SK-N-SH (cell line): ENCODE data around the gene ADGRL3. TPM values are rescaled to one million over a fixed set of nuclear protein-coding genes. Genes with fewer than 3 reads are reported as not detected.
"Not testable (repeated sequence)": the region's sequence is repeated elsewhere in the genome, so short reads cannot be mapped to it uniquely, and the experiment has no call there.

Source experiments
- CTCF ChIA-PET: fragments of 300-600, 350-600 bp; formaldehyde crosslinking; extraction: SDS; loops from one replicate; lab custom pipeline; 2021; lab: Yijun Ruan, JAX
- POLR2A ChIA-PET: fragments of 350-600 bp; sonication (Branson Sonifier 250); formaldehyde crosslinking; extraction: SDS; loops from one replicate; lab custom pipeline; 2020; ENCODE audit warnings: antibody characterized with exemption, inconsistent platforms; lab: Yijun Ruan, JAX
- DNase-seq: peaks from one replicate; pipeline ENCODE4 v3.0.0; 2012
- H2AFZ ChIP-seq: fragments of 200-600 bp; sonication (generic); 2 replicates; pipeline ENCODE4 v1.8.1; 2016; ENCODE audit warnings: antibody characterized with exemption, mild to moderate bottlenecking, low read depth
- H3F3A ChIP-seq: fragments of 200-600 bp; sonication (generic); replicated peaks from 2 replicates; pipeline ENCODE3; 2016; ENCODE audit warnings: antibody characterized with exemption, mild to moderate bottlenecking; ENCODE audit not compliant: insufficient read depth
- H3K27ac ChIP-seq, 2 experiments: fragments of 200-500 bp in 1 of 2; fragments of 200-600 bp in 1 of 2; sonication (Bioruptor generic) in 1 of 2; sonication (generic), shearing (Covaris generic) in 1 of 2; 2 replicates each; pipeline versions ENCODE4 v1.5.1 to v1.6.1; 2014 to 2016; ENCODE audit warnings: low read depth in 2 of 2, inconsistent platforms in 1 of 2, low read length in 1 of 2, mild to moderate bottlenecking in 1 of 2, mixed read lengths in 1 of 2
- H3K27me3 ChIP-seq: fragments of 200-600 bp; sonication (generic), shearing (Covaris generic); 2 replicates; pipeline ENCODE4 v1.6.1; 2016; ENCODE audit warnings: mixed run types; ENCODE audit not compliant: insufficient read depth
- H3K36me3 ChIP-seq, 2 experiments: fragments of 200-500 bp in 1 of 2; fragments of 200-600 bp in 1 of 2; sonication (Bioruptor generic) in 1 of 2; sonication (generic) in 1 of 2; replicated peaks in 1 of 2; 2 replicates each; pipeline versions ENCODE3 to v1.5.1; 2014 to 2016; ENCODE audit warnings: low read length in 1 of 2, mild to moderate bottlenecking in 1 of 2; ENCODE audit not compliant: insufficient read depth in 2 of 2, control insufficient read depth in 1 of 2
- H3K4me1 ChIP-seq, 2 experiments: fragments of 200-500 bp in 1 of 2; fragments of 200-600 bp in 1 of 2; sonication (Bioruptor generic) in 1 of 2; sonication (generic), shearing (Covaris generic) in 1 of 2; 2 replicates each; pipeline versions ENCODE4 v1.5.1 to v1.6.1; 2014 to 2016; ENCODE audit warnings: low read depth in 1 of 2, low read length in 1 of 2, mixed run types in 1 of 2; ENCODE audit not compliant: insufficient read depth in 2 of 2, control insufficient read depth in 1 of 2
- H3K4me2 ChIP-seq: fragments of 200-600 bp; sonication (generic), shearing (Covaris generic); 2 replicates; pipeline ENCODE4 v1.6.1; 2017; ENCODE audit warnings: mixed run types
- H3K4me3 ChIP-seq, 2 experiments: fragments of 200-500 bp in 1 of 2; fragments of 200-600 bp in 1 of 2; sonication (Bioruptor generic) in 1 of 2; sonication (generic), shearing (Covaris generic) in 1 of 2; 2 replicates each; pipeline versions ENCODE4 v1.5.1 to v1.8.1; 2014 to 2016; ENCODE audit warnings: low read depth in 2 of 2, inconsistent platforms in 1 of 2, low read length in 1 of 2, mild to moderate bottlenecking in 1 of 2, mixed read lengths in 1 of 2, moderate library complexity in 1 of 2
- H3K79me2 ChIP-seq: fragments of 200-600 bp; sonication (generic); 2 replicates; pipeline ENCODE4 v1.8.1; 2017; ENCODE audit warnings: mild to moderate bottlenecking; ENCODE audit not compliant: insufficient read depth
- H3K9ac ChIP-seq: fragments of 200-600 bp; sonication (generic); 2 replicates; pipeline ENCODE4 v1.6.1; 2017; ENCODE audit warnings: mixed run types
- H3K9me2 ChIP-seq: fragments of 200-600 bp; sonication (generic); 2 replicates; pipeline ENCODE4 v1.6.1; 2017; ENCODE audit warnings: mixed run types
- H3K9me3 ChIP-seq: fragments of 200-600 bp; sonication (generic); 2 replicates; pipeline ENCODE4 v1.6.1; 2017; ENCODE audit warnings: mixed run types, mild to moderate bottlenecking, moderate library complexity
- H4K20me1 ChIP-seq: fragments of 200-600 bp; sonication (generic); 2 replicates; pipeline ENCODE4 v1.6.1; 2017; ENCODE audit warnings: mild to moderate bottlenecking, mixed run types; ENCODE audit not compliant: insufficient read depth
- CHD2 ChIP-seq: fragments of 150-350 bp; IDR thresholded peaks from 2 replicates; pipeline ENCODE4 v1.6.1; 2018; ENCODE audit warnings: low read length; ENCODE audit not compliant: partially characterized antibody
- FOXJ3 ChIP-seq: sonication (generic); formaldehyde crosslinking; IDR thresholded peaks from 2 replicates; pipeline ENCODE4 v1.5.1; 2020; ENCODE audit warnings: mild to moderate bottlenecking, missing genetic modification reagents
- FOXM1 ChIP-seq: IDR thresholded peaks from 2 replicates; pipeline ENCODE4 v1.4.0; 2012; ENCODE audit warnings: low read depth, mild to moderate bottlenecking
- GATA2 ChIP-seq: sonication (generic); formaldehyde crosslinking; IDR thresholded peaks from 2 replicates; pipeline ENCODE4 v1.5.0; 2020; ENCODE audit warnings: mild to moderate bottlenecking, missing genetic modification reagents
- IRF3 ChIP-seq: fragments of 150-350 bp; IDR thresholded peaks from 2 replicates; pipeline ENCODE4 v1.6.1; 2016; ENCODE audit warnings: mild to moderate bottlenecking, low read depth, low read length
- MXI1 ChIP-seq: IDR thresholded peaks from 2 replicates; pipeline ENCODE4 v1.6.1; 2012; ENCODE audit warnings: mild to moderate bottlenecking, low read depth, low read length, improper control_type of control experiment
- RCOR1 ChIP-seq: fragments of 150-350 bp; IDR thresholded peaks from 2 replicates; pipeline ENCODE4 v1.6.1; 2017; ENCODE audit warnings: antibody characterized with exemption, low read length
- REST ChIP-seq: IDR thresholded peaks from 2 replicates; pipeline ENCODE4 v1.6.1; 2012; ENCODE audit warnings: mild to moderate bottlenecking, low read depth, low read length, moderate library complexity
- SMC3 ChIP-seq: IDR thresholded peaks from 2 replicates; pipeline ENCODE4 v1.6.1; 2012; ENCODE audit warnings: low read depth, low read length, improper control_type of control experiment
- TEAD4 ChIP-seq: IDR thresholded peaks from 2 replicates; pipeline ENCODE4 v1.4.0; 2012; ENCODE audit warnings: mild to moderate bottlenecking, borderline replicate concordance; ENCODE audit not compliant: insufficient read depth
- WGBS: methylation state at CpG from one replicate; pipeline ENCODE4 v1.1.6; 2017; ENCODE audit warnings: low lambda C conversion rate; 5-methylcytosine and 5-hydroxymethylcytosine counted together
- polyA plus RNA-seq, 3 experiments: library from polyadenylated mRNA; depleted of rRNA; stranded (reverse); fragments of >200 nt; gene quantifications; 2 replicates each; pipeline ENCODE4 v1.2.3, GENCODE V29; 2012

Gene ADGRL3
- polyA plus RNA-seq, 1 of the 3 experiments (the other 2 are of a cell fraction), result 0.03 TPM

DNA sequence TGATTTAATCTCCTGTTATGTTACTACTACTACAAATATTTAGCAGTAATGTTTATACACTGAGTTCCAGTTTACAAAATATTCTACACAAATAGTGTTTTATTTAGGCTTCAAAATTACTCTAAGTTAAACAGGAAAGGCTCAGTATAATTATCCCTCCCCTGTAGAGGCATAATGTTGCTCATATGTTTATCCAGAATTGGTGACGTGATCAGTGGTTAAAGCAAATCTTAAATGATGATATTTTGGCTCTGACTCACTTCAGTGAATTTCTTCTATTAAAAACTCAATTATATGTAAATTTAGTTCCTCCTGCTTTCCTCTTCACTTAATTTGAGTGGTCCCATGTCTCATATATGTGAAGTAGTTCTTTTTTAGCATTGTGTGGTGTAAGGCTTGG, 438.5 kb downstream of the ADGRL3 start (continued):
- no peak for TF ChIP-seq SMC3

GRCh38 chr4:61646746-61647350, 446.7 kb downstream of the ADGRL3 start:
- H3K36me3 ChIP-seq, H3K4me3 ChIP-seq, H3K4me1 ChIP-seq, H4K20me1 ChIP-seq, DNase-seq, H3K27me3 ChIP-seq, H3F3A ChIP-seq, H2AFZ ChIP-seq, H3K9me2 ChIP-seq, H3K9me3 ChIP-seq, CTCF ChIA-PET, H3K4me2 ChIP-seq, H3K9ac ChIP-seq, POLR2A ChIA-PET, H3K79me2 ChIP-seq, H3K27ac ChIP-seq: not testable (repeated sequence)
- WGBS, result 80% methylated on average over 23 of the region's 26 CpGs

- no peak overlapping the region for H3K27ac ChIP-seq
- H3K36me3 ChIP-seq, result no peaks in the 10 kb centered on the region
- H3K4me1 ChIP-seq, result no peaks in the 10 kb centered on the region
- no peak overlapping the region for H3K9ac ChIP-seq
- H3K27me3 ChIP-seq, result no peaks in the 10 kb centered on the region
- H3F3A ChIP-seq, result no peaks in the 10 kb centered on the region
- H2AFZ ChIP-seq, result no peak overlapping the region
- no peaks in the 10 kb centered on the region for H3K9me3 ChIP-seq
- DNase-seq, result no peak
- no peaks in the 10 kb centered on the region for H3K79me2 ChIP-seq
- H3K4me2 ChIP-seq, result no peak overlapping the region
- no peak overlapping the region for H3K4me3 ChIP-seq
- H4K20me1 ChIP-seq, result no peaks in the 10 kb centered on the region
- ChIA-PET POLR2A (no interaction called here), CTCF (no interaction called here)
- whole genome bisulfite sequencing, result 61% methylated on average over 1 of the region's 1 CpG
- no peaks in the 10 kb centered on the region for H3K9me2 ChIP-seq
- TF ChIP-seq RCOR1 (no peak), CHD2 (no peak), MXI1 (no peak), REST (no peak), TEAD4 (no peak), FOXJ3 (CRISPR knock-in tag) (no peak), SMC3 (no peak), FOXM1 (no peak), GATA2 (CRISPR knock-in tag) (no peak), IRF3 (no peak)
These were observed 448.1 kb downstream of the ADGRL3 start for GRCh38 chr4:61648264-61648663.
